Ramos (cell line): ENCODE measurements around the gene MRPS16.

ENCODE experiments used
- in situ Hi-C: fragments of 300-500 bp; cut with MboI; formaldehyde crosslinking; loops from one replicate; pipeline ENCODE4 v1.14.3; 2022; ENCODE audit warnings: low sequenced_read_pairs; ENCODE audit not compliant: unreplicated experiment

MRPS16 gene

DNA sequence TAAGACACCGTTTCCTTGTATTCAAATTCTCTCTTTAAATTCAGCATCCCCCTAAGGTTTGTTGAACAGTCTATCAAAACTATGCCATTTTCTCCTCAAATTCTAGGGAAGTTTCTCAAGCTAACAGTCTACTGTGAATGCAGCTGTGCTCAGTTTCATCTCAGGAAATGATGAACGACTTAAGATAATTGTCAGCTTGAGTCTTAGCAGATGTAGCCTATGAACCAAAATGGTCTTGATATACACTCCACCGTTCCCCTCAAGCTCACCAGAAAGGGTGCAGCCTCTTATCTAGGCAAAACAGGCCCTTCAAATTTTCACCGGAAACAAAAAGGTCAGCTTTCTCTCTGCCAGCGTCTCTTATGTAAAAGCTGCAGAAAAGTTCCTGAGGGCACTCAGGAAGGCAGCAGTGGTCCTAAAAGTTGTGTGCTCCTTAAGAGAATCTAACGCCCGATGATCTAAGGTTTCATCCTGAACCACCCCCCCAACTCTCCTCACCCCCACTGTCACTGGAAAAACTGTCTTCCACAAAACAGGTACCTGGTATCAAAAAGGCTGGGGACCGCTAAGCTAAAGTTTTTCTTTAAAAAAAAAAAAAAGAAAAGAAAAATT, 7.5 kb downstream of the MRPS16 start:
- in situ Hi-C loops, result no loop called here

- in situ Hi-C loops, result no loop called here
These were observed 12.5 kb downstream of the MRPS16 start for GRCh38 chr10:73239908-73240307.

- in situ Hi-C loops, result no loop called here
These were observed 13.4 kb downstream of the MRPS16 start for GRCh38 chr10:73238990-73239566.

DNA sequence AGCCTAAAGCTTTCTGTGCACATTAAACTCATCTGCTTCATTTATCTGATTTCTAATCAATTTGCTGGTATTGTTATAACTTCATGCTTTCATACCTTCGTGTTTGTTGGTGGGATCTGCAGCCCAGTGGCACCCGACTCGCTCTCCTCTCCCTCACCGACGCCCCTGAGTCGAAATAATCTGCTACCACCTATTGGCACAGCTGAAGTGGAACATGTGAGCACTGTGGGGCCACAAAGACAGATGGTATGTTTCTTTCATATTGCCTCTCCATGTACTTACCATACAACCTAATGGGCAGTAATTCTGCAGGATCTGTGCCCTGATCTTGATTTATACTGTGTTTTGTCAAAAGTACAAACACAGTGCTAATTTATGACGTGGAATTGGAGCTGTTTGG, 17.7 kb downstream of the MRPS16 start:
- in situ Hi-C loops, result no loop called here

GRCh38 chr10:73233883-73234282, 18.6 kb downstream of the MRPS16 start:
- in situ Hi-C loops, result no loop called here

DNA sequence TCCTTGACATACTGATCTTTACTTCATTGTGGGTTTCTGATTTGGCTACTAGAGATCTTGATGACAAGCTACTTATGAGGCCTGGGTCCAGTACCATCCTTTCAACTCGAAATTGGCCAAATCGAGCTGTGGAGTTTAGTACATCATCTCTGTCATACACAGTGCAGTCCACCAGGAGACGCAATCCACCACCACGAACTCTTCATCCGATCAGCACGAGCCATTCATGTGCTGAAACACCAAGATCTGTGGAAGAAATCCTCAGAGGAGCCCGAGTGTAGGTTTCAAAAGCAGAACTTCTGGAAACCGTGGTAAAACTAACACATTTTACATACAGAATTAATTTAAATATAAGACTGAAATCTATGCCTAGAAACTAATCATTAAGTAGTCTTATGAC, 19.6 kb downstream of the MRPS16 start:
- in situ Hi-C loops, result no loop called here

- in situ Hi-C loops, result no loop called here
These were observed 22.9 kb downstream of the MRPS16 start for GRCh38 chr10:73229567-73229966.

GRCh38 chr10:73228247-73228646, 24.2 kb downstream of the MRPS16 start:
- in situ Hi-C loops, result no loop called here

GRCh38 chr10:73226663-73227062, 25.8 kb downstream of the MRPS16 start:
- in situ Hi-C loops, result no loop called here

DNA sequence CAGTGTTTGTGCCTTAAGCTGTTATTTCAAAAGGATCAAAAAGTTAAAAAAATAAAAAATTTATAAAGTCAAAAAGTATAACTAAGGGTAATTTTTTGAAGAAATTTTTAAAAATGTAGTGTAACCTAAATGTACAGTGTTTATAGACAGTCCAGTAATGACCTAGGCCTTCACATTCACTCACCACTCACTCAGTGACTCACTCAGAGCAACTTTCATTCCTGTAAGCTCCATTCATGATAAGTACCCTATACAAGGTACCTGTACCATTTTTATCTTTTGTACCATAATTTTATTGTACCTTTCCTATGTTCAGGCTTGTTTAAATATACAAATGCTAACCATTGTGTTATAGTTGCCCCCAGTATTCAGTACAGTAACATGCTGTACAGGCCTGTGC, 26.9 kb downstream of the MRPS16 start:
- in situ Hi-C loops, result no loop called here

DNA sequence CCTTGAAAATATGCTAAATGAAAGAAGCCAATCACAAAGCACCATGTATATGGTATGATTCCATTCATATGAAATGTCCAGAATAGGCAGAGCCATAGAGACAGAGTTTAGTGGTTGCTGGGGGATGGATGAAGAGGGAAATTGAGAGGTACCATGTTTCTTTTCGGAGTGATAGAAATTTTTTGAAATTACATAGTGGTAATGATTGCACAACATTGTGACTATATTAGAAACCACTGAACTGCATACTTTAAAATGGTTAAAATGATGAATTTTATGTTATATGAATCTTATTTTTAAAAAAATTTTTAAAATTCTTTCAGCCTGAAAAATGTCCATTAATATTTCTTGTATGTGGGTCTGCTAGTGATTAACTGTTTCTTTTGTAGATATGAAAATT, 31.5 kb downstream of the MRPS16 start:
- in situ Hi-C loops, result no loop called here

- in situ Hi-C loops, result no loop called here
These were observed 33.1 kb downstream of the MRPS16 start for GRCh38 chr10:73219384-73219783.

DNA sequence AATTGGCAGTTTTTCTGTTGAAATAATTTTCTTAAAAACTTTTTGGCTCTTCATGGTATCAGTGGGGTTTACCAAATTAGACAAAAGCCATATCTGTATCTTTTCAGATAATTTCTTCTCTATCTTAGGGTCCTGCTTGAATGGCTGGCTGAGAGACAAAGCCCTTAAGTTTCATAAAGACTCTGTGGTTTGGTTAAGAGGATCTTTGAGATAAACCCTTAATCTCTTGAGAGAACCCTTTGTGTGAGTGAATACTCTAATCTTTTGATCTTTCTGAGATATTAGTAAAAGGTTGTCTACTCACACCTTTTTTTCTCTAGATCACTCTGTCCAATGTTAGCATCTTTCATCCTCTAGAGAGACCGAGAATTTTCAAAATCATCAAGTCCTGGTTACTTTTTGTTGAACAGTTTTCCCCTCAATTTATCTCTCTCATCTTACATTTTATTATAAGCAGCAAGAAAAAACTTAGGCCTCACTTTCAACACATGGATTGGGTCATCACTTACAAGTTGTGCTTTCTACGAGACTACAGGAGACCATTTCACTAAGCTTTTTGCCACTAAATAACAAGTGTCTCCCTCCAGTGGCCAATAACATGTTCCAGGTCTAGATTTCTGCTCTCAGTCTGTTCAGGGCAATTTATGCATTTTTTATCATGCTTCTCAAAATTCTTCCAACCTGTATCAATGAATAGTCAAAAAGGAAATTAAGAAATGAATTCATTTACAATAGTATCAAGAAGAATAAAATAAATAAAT, 33.8 kb downstream of the MRPS16 start:
- in situ Hi-C loops, result no loop called here

- in situ Hi-C loops, result no loop called here
These were observed 34.8 kb downstream of the MRPS16 start for GRCh38 chr10:73217628-73218027.

- in situ Hi-C loops, result no loop called here
These were observed 36.7 kb downstream of the MRPS16 start for GRCh38 chr10:73215749-73216148.

GRCh38 chr10:73211106-73211811, 41.2 kb downstream of the MRPS16 start:
- in situ Hi-C loops, result no loop called here

DNA sequence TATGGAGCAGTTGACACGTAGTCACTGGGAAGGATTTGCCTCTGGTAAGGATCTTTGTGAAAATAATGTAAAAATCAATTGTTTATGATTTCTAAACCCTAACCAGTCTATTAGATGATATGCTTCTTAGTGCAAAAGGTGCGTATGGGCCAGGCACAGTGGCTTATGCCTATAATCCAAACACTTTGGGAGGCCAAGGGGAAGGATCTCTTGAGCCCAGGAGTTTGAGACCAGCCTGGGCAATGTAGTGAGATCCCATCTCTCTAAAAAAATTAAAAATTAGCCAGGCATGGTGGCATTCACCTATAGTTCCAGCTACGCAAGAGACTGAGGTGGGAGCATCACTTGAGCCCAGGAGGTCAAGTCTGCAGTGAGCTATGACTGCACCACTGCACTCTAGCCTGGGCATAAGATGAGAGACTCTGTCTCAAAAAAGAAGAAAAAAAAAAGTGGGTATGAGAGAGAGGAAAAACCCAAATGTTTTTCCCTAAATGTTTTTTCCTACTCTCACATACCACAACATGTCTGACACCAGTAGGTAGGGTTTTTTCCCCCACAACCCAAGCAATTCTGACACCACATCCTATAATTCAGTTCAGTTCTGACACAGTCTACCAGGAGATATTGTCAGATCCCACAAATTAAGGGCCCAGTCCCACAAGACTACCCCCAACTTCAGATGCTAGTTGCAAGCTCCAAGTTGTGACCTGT, 41.9 kb downstream of the MRPS16 start:
- in situ Hi-C loops, result no loop called here

- in situ Hi-C loops, result no loop called here
These were observed 42.7 kb downstream of the MRPS16 start for GRCh38 chr10:73209705-73210104.

- in situ Hi-C loops, result no loop called here
These were observed 44.6 kb downstream of the MRPS16 start for GRCh38 chr10:73207883-73208282.

DNA sequence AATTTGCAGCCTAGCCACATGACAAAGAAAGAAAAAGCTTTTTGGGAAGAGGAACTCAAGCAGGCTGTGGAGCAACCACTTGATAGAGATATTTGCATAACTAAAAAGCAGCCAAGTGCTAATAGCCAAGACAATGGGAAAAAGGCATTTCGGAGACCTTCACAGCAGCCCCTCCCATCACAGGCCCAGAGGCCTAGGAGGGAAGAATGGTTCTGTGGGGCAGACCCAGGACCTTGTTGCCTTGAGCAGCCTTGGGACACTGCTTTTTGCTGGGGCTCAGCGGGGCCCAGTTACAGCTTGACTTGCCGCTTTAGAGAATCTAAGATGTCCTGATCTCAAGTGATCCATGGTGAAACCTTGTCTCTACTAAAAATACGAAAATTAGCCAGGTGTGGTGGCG, 46.1 kb downstream of the MRPS16 start:
- in situ Hi-C loops, result no loop called here

GRCh38 chr10:73205890-73206289, 46.6 kb downstream of the MRPS16 start:
- in situ Hi-C loops, result no loop called here
